Measurements from ENCODE around the gene SYT14. TPM values are rescaled to one million over a fixed set of nuclear protein-coding genes. Genes with fewer than 3 reads are reported as not detected.
"Not testable (repeated sequence)": the region's sequence is repeated elsewhere in the genome, so short reads cannot be mapped to it uniquely, and the experiment has no call there.

SYT14 gene
- polyA plus RNA-seq, 1 donor = 1.0 TPM

DNA sequence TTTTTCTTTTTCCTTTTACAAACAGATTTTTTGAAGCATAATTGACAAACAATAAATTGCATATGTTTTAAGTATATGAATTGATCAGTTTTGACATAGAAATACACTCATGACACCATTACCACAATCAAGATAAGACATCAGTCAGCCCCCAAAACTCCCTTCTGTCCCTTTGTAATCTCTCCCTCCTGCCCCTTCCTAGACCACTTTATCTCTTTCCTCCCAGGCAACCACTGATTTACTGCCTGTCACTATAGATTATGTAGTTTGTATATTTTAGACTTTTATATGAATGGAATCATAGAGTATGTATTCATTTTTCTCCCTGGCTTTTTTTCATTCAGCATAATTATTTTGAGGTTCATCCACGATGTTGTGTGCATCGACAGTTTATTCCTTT lies 6.9 kb upstream of the SYT14 start:
- Histone ChIP-seq H3K4me3 (ENCODE audit: low read length) (no peak overlapping the region), H3K4me1 (ENCODE audit: control insufficient read depth, insufficient read depth, low read length) (no peaks in the 10 kb centered on the region), H3K27me3 (ENCODE audit: control insufficient read depth, insufficient read depth, low read length) (no peaks in the 10 kb centered on the region), H3K9me3 (ENCODE audit: control insufficient read depth, low read depth, low read length) (no peaks in the 10 kb centered on the region), H3K27ac (ENCODE audit: low read length) (no peak overlapping the region), H3K36me3 (ENCODE audit: control insufficient read depth, insufficient read depth, low read length) (no peaks in the 10 kb centered on the region)
- 80% methylated on average over 1 of the region's 2 CpGs for WGBS (ENCODE audit: insufficient coverage, low lambda C conversion rate)
- no peak for DNase-seq

DNA sequence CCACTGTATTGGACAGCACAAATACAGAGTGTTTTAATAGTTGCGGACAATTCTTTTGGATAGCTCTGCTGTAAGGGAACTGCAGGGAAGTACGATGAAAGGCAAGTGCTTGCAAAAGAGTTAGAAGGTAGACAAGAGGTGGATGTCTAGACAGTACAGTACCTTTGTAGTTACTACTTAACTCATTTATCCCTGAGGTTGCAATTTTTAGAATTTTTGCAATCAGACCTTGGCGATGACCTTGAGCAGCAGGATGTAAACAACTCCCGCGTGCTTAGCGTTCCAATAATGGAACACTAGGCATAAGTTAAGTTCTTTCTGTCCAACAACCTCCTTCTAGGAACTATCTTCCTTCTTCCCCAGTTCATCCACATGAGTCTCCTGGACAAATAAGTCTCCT lies 1.9 kb upstream of the SYT14 start:
- H3K36me3 ChIP-seq (ENCODE audit: control insufficient read depth, insufficient read depth, low read length) = no peaks in the 10 kb centered on the region
- DNase-seq = no peak
- no CpG with 5 or more reads among the region's 6 CpGs for WGBS (ENCODE audit: insufficient coverage, low lambda C conversion rate)
- H3K9me3 ChIP-seq (ENCODE audit: control insufficient read depth, low read depth, low read length) = no peaks in the 10 kb centered on the region
- no peak overlapping the region for H3K27ac ChIP-seq (ENCODE audit: low read length)
- no peak overlapping the region for H3K4me3 ChIP-seq (ENCODE audit: low read length)
- peaks cover 13% of the 10 kb centered on the region for H3K27me3 ChIP-seq (ENCODE audit: control insufficient read depth, insufficient read depth, low read length)
- no peaks in the 10 kb centered on the region for H3K4me1 ChIP-seq (ENCODE audit: control insufficient read depth, insufficient read depth, low read length)

DNA sequence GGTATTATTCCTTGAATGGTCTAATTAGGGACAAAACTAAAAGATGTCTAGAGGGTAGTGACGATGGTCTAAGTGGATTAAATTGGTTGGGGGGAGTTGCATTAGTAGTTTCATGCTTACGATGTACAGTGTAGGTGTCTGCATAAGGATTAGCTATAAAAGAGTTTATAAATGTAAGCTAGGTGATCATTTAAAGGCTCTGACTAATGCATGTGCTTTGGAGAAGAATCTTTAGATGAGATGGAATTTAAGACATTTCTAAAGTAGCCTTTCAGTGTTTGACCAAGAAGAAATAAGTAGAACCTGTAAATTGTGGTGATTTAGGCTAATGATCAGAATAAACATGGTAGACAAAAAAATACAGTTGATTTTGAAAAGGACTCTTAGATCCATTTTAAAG lies 7.4 kb downstream of the SYT14 start:
- DNase-seq = no peak
- no CpG with 5 or more reads among the region's 2 CpGs for WGBS (ENCODE audit: insufficient coverage, low lambda C conversion rate)
- Histone ChIP-seq H3K9me3 (ENCODE audit: control insufficient read depth, low read depth, low read length) (no peaks in the 10 kb centered on the region), H3K27ac (ENCODE audit: low read length) (no peak overlapping the region), H3K4me3 (ENCODE audit: low read length) (no peak overlapping the region), H3K36me3 (ENCODE audit: control insufficient read depth, insufficient read depth, low read length) (no peaks in the 10 kb centered on the region), H3K4me1 (ENCODE audit: control insufficient read depth, insufficient read depth, low read length) (no peaks in the 10 kb centered on the region), H3K27me3 (ENCODE audit: control insufficient read depth, insufficient read depth, low read length) (no peaks in the 10 kb centered on the region)

DNA sequence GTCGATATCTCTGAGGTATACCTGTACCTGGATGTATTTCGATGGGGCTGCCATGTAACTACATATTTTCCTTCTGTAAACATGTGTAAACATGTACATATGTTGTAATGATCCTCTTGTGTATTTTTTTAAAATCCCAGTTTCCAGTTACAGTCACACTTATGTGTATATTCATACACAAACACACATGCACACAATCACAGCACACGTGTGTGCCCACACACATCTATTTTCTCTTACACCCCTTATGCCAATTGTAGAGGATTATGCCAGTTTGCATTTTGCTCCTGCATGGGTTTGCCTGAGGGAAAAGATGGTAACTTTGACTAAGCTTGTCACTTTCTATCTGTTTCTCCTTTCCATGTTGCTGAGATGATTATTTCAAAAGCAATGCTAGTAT lies 10.1 kb downstream of the SYT14 start:
- no peaks in the 10 kb centered on the region for H3K27me3 ChIP-seq (ENCODE audit: control insufficient read depth, insufficient read depth, low read length)
- no peak for DNase-seq
- no peaks in the 10 kb centered on the region for H3K9me3 ChIP-seq (ENCODE audit: control insufficient read depth, low read depth, low read length)
- WGBS (ENCODE audit: insufficient coverage, low lambda C conversion rate) = 100% methylated on average over 1 of the region's 3 CpGs
- H3K36me3 ChIP-seq (ENCODE audit: control insufficient read depth, insufficient read depth, low read length) = no peaks in the 10 kb centered on the region
- H3K27ac ChIP-seq (ENCODE audit: low read length) = no peak overlapping the region
- no peaks in the 10 kb centered on the region for H3K4me1 ChIP-seq (ENCODE audit: control insufficient read depth, insufficient read depth, low read length)
- H3K4me3 ChIP-seq (ENCODE audit: low read length) = no peak overlapping the region

DNA sequence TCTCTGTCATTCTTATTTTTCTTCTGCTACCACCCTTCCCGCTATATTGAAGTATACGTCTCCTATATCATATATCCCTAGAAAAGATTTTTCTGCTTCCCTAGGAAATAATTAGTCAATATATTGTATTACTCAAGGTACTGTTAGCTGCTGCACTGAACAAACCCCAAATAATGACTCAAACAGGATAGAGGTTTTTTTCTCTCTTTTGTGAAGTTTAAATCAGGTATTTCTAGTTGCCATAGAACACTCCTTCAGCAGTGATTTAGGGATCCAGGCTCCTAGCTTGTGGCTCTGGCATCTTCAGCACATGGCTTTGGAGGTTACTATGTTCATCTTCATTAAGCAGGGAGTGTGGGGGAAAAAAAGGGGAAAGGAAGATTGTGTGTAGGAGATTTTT lies 18.1 kb downstream of the SYT14 start:
- H3K4me3 ChIP-seq (ENCODE audit: low read length) = no peak overlapping the region

DNA sequence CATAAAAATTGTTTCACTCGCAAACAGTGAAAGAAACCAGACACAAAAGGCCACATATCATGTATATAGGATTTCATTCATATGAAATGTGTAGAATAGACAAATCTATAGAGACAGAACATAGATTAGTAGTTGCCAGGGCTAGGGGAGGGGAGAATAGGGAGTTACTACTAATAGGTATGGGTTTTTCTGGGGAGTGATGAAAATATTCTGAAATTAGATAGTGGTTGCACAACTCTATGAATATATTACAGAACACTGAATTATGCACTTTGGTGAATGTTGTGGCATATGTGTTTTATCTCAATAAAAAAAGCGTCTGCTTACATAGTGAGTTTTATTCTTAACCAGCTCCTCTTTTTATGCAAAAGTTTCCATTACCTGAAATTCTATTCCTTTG lies 21.6 kb downstream of the SYT14 start:
- no peak overlapping the region for H3K4me3 ChIP-seq (ENCODE audit: low read length)
- 90% methylated on average over 2 of the region's 2 CpGs for WGBS (ENCODE audit: insufficient coverage, low lambda C conversion rate)
- no peaks in the 10 kb centered on the region for H3K36me3 ChIP-seq (ENCODE audit: control insufficient read depth, insufficient read depth, low read length)
- no peaks in the 10 kb centered on the region for H3K27me3 ChIP-seq (ENCODE audit: control insufficient read depth, insufficient read depth, low read length)
- H3K27ac ChIP-seq (ENCODE audit: low read length) = no peak overlapping the region
- no peaks in the 10 kb centered on the region for H3K9me3 ChIP-seq (ENCODE audit: control insufficient read depth, low read depth, low read length)
- no peak for DNase-seq
- H3K4me1 ChIP-seq (ENCODE audit: control insufficient read depth, insufficient read depth, low read length) = no peaks in the 10 kb centered on the region

More for the DNA sequence above, 18.1 kb downstream of the SYT14 start:
- DNase-seq = no peak
- Histone ChIP-seq H3K9me3 (ENCODE audit: control insufficient read depth, low read depth, low read length) (no peaks in the 10 kb centered on the region), H3K27ac (ENCODE audit: low read length) (no peak overlapping the region), H3K4me1 (ENCODE audit: control insufficient read depth, insufficient read depth, low read length) (no peaks in the 10 kb centered on the region), H3K27me3 (ENCODE audit: control insufficient read depth, insufficient read depth, low read length) (no peaks in the 10 kb centered on the region), H3K36me3 (ENCODE audit: control insufficient read depth, insufficient read depth, low read length) (no peaks in the 10 kb centered on the region)
- 90% methylated on average over 2 of the region's 2 CpGs for WGBS (ENCODE audit: insufficient coverage, low lambda C conversion rate)

DNA sequence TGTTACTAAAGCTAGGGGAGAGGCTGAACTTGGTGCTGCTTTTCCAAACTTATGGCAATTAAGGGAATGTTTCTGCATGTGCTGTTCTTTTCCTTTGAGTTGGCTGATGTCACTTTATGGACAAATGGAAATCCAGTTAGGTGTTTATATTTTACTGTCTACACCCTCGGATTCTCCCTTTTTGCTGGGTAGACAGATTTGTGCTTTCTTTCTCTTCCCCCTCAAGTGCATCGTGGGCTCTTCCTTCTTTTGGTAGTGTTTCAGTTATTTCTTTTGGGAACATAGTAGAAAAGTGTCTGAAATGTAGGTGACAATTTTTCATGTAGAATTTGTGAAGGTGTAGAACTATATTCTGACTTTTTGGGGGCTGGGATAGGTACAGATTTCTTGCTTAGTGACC lies 22.9 kb downstream of the SYT14 start:
- Histone ChIP-seq H3K36me3 (ENCODE audit: control insufficient read depth, insufficient read depth, low read length) (no peaks in the 10 kb centered on the region), H3K27me3 (ENCODE audit: control insufficient read depth, insufficient read depth, low read length) (no peaks in the 10 kb centered on the region), H3K4me3 (ENCODE audit: low read length) (no peak overlapping the region), H3K27ac (ENCODE audit: low read length) (no peak overlapping the region), H3K9me3 (ENCODE audit: control insufficient read depth, low read depth, low read length) (no peaks in the 10 kb centered on the region), H3K4me1 (ENCODE audit: control insufficient read depth, insufficient read depth, low read length) (no peaks in the 10 kb centered on the region)
- no CpG with 5 or more reads among the region's 2 CpGs for WGBS (ENCODE audit: insufficient coverage, low lambda C conversion rate)
- no peak for DNase-seq

DNA sequence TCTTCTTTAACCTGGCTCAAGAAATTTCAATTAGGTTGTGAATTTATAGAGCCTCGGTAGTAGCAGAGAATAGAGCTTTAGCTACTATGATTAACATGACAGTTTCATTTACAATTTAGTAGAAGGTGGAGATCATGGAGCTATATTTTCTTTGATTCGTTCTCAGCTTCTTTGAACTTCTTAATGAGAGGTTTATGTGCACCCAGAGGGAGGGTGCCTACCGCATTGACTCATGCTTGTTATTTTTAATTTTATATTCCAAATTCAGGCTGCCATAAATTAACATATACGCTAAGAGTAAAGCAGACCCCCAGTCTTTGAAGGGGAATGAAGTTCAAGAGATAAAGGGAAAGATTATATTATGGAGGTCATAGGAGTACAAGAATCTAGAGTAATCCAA lies 24.4 kb downstream of the SYT14 start:
- Histone ChIP-seq H3K4me1 (ENCODE audit: control insufficient read depth, insufficient read depth, low read length) (no peaks in the 10 kb centered on the region), H3K27ac (ENCODE audit: low read length) (no peak overlapping the region), H3K27me3 (ENCODE audit: control insufficient read depth, insufficient read depth, low read length) (no peaks in the 10 kb centered on the region), H3K36me3 (ENCODE audit: control insufficient read depth, insufficient read depth, low read length) (no peaks in the 10 kb centered on the region), H3K4me3 (ENCODE audit: low read length) (no peak overlapping the region), H3K9me3 (ENCODE audit: control insufficient read depth, low read depth, low read length) (no peaks in the 10 kb centered on the region)
- DNase-seq = no peak
- WGBS (ENCODE audit: insufficient coverage, low lambda C conversion rate) = 100% methylated on average over 2 of the region's 4 CpGs

DNA sequence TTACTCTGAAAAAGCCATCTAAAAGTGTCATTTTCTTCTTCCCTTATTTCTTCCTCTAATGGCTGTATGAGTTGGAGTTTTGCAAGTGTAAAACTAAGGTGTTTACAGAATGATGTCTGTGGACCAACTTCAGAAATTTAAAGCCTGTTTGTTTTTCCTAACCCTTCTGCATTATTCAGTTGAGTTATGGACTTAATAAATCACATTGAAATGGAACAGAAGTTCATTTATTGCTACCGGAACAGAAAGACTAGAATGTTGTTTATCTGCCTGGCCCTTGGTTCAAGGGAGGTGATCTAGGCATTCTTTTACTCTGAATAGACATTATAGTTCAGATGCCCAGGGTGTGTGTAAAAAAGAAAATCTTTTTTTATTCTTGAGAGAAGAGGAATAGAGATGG lies 24.8 kb downstream of the SYT14 start:
- no peak for DNase-seq
- no peaks in the 10 kb centered on the region for H3K9me3 ChIP-seq (ENCODE audit: control insufficient read depth, low read depth, low read length)
- no peaks in the 10 kb centered on the region for H3K36me3 ChIP-seq (ENCODE audit: control insufficient read depth, insufficient read depth, low read length)
- no peaks in the 10 kb centered on the region for H3K27me3 ChIP-seq (ENCODE audit: control insufficient read depth, insufficient read depth, low read length)
- H3K4me1 ChIP-seq (ENCODE audit: control insufficient read depth, insufficient read depth, low read length) = no peaks in the 10 kb centered on the region
- no CpG with 5 or more reads among the region's 1 CpG for WGBS (ENCODE audit: insufficient coverage, low lambda C conversion rate)
- H3K4me3 ChIP-seq (ENCODE audit: low read length) = no peak overlapping the region
- H3K27ac ChIP-seq (ENCODE audit: low read length) = no peak overlapping the region

DNA sequence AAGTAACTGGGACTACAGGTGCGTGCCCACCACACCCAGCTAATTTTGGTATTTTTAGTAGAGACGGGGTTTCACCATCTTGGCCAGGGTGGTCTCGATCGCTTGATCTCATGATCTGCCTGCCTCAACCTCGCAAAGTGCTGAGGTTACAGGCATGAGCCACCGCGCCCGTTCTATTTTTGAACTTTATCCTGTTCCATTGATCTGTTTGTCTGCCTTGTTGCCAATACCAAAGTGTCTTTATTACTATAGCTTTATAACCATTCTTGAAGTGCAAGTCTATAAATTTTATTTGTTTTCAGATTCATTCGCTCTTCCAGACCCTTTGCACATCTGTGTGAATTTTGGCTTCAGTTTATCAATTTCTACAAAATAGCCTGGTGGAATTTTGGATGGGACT lies 28.0 kb downstream of the SYT14 start:
- Histone ChIP-seq H3K4me3 (ENCODE audit: low read length) (no peak overlapping the region), H3K9me3 (ENCODE audit: control insufficient read depth, low read depth, low read length) (no peaks in the 10 kb centered on the region), H3K27me3 (ENCODE audit: control insufficient read depth, insufficient read depth, low read length) (no peaks in the 10 kb centered on the region), H3K4me1 (ENCODE audit: control insufficient read depth, insufficient read depth, low read length) (no peaks in the 10 kb centered on the region), H3K36me3 (ENCODE audit: control insufficient read depth, insufficient read depth, low read length) (no peaks in the 10 kb centered on the region), H3K27ac (ENCODE audit: low read length) (no peak overlapping the region)
- WGBS (ENCODE audit: insufficient coverage, low lambda C conversion rate) = 93% methylated on average over 5 of the region's 9 CpGs
- DNase-seq = no peak

DNA sequence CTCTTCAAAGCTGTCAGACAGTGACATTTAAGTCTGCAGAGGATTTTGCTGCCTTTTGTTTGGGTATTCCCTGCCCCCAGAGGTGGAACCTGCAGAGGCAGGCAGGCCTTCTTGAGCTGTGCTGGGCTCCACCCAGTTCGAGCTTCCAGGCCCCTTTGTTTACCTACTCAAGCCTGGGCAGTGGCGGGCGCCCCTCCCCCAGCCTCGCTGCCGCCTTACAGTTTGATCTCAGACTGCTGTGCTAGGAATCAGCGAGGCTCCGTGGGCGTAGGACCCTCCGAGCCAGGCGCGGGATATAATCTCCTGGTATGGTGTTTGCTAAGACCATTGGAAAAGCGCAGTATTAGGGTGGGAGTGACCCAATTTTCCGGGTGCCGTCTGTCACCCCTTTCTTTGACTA lies 40.7 kb downstream of the SYT14 start:
- H3K4me1 ChIP-seq (ENCODE audit: control insufficient read depth, insufficient read depth, low read length); H3K36me3 ChIP-seq (ENCODE audit: control insufficient read depth, insufficient read depth, low read length); H3K9me3 ChIP-seq (ENCODE audit: control insufficient read depth, low read depth, low read length); DNase-seq; H3K27me3 ChIP-seq (ENCODE audit: control insufficient read depth, insufficient read depth, low read length); H3K4me3 ChIP-seq (ENCODE audit: low read length); H3K27ac ChIP-seq (ENCODE audit: low read length): not testable (repeated sequence)
- WGBS (ENCODE audit: insufficient coverage, low lambda C conversion rate) = no CpG with 5 or more reads among the region's 14 CpGs
